Measurements from ENCODE around the gene EBP. TPM values are rescaled to one million over a fixed set of nuclear protein-coding genes. Genes with fewer than 3 reads are reported as not detected.

The EBP gene
- total and polyA plus RNA-seq, 2 experiments from 2014 or later, result 128 to 176 TPM

GRCh38 chrX:48574270-48575266, 53.0 kb downstream of the EBP start, which contains the start of gene RBM3:
TSS of gene RBM3 (plus strand) at chrX:48574484. CDS start at chrX:48575181, 697 bp downstream.
- ATAC-seq, result peak; percentile 96
- TF ChIP-seq CREB1 (CRISPR knock-in tag; IDR thresholded peaks at IDR 0.05; ENCODE audit: low read depth) (peak; percentile 61), ZNF331 (CRISPR knock-in tag; IDR thresholded peaks at IDR 0.05; ENCODE audit: low read depth) (no peak), ZNF114 (CRISPR knock-in tag; IDR thresholded peaks at IDR 0.05) (no peak), EZH2phosphoT487 (IDR thresholded peaks at IDR 0.05; ENCODE audit: unreplicated experiment) (no peak), POLR2AphosphoS5 (IDR thresholded peaks at IDR 0.05; ENCODE audit: low read depth) (peak; percentile 67), JUNB (IDR thresholded peaks at IDR 0.05; ENCODE audit: unreplicated experiment) (no peak), EZH2 (IDR thresholded peaks at IDR 0.05; ENCODE audit: low read depth, unreplicated experiment) (no peak), ETS1 (IDR thresholded peaks at IDR 0.05) (peak; percentile 55)
- TF ChIP-seq, protein P1, sequence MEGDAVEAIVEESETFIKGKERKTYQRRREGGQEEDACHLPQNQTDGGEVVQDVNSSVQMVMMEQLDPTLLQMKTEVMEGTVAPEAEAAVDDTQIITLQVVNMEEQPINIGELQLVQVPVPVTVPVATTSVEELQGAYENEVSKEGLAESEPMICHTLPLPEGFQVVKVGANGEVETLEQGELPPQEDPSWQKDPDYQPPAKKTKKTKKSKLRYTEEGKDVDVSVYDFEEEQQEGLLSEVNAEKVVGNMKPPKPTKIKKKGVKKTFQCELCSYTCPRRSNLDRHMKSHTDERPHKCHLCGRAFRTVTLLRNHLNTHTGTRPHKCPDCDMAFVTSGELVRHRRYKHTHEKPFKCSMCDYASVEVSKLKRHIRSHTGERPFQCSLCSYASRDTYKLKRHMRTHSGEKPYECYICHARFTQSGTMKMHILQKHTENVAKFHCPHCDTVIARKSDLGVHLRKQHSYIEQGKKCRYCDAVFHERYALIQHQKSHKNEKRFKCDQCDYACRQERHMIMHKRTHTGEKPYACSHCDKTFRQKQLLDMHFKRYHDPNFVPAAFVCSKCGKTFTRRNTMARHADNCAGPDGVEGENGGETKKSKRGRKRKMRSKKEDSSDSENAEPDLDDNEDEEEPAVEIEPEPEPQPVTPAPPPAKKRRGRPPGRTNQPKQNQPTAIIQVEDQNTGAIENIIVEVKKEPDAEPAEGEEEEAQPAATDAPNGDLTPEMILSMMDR (conservative IDR thresholded peaks at IDR 0.05; ENCODE audit: low read depth in 2 of 2), result peak; percentile 36 to 37
- Histone ChIP-seq H3K4me2 (peak within 1 kb of the TSS; percentile 87), H2AFZ (no peak within 1 kb of the TSS), H3K4me1 (ENCODE audit: insufficient read depth) (no peaks in the 10 kb centered on the region), H3K36me3 (ENCODE audit: insufficient read depth) (peaks cover 32% of the 10 kb centered on the region), H3K27me3 (ENCODE audit: insufficient read depth) (no peaks in the 10 kb centered on the region), H3K79me2 (replicated peaks; ENCODE audit: insufficient read depth) (peaks cover 13% of the 10 kb centered on the region), H4K20me1 (replicated peaks; ENCODE audit: insufficient read depth) (no peaks in the 10 kb centered on the region; the same call in 1 of the 2 replicates), H3K27ac (ENCODE audit: low read depth) (peak within 1 kb of the TSS; percentile 95), H3K4me3 (peak within 1 kb of the TSS; percentile 73), H3K9me2 (ENCODE audit: insufficient read depth) (no peaks in the 10 kb centered on the region), H3F3A (replicated peaks; ENCODE audit: low read depth) (peaks cover 9% of the 10 kb centered on the region; the same call in 1 of the 2 replicates)
- Mint-ChIP-seq H3K27me3 (ENCODE audit: insufficient read depth, low read depth, poor library complexity) (peaks cover 6% of the 10 kb centered on the region), H3K36me3 (ENCODE audit: low read depth) (peaks cover 52% of the 10 kb centered on the region), H3K4me3 (peak within 1 kb of the TSS; percentile 94), H3K9me3 (no peaks in the 10 kb centered on the region), H3K27ac (peak within 1 kb of the TSS; percentile 100), H3K4me1 (peaks cover 9% of the 10 kb centered on the region; the same call in 2 of the 3 replicates)
- peak; percentile 91 for DNase-seq (ENCODE audit: low spot score)

DNA sequence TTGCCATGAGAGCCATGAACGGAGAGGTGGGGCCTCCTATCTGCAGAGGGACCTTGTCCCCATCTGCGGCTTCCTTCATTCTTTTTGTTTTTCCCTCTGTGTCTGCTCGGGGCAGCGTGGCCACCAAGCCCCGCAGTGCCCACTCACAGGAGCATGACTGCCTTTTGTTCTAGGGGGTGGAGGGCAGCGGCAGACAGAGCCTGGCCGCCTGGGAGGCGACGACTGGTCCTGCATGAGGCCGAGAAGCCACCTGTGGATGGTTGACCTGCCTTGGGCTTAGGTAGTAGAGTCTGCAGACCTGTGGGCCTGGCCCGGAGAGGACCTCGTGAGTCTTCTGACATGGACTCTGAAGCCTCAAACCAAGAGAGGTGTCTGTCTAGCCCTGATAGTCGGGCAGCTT, 54.0 kb downstream of the EBP start:
- peaks cover 59% of the 10 kb centered on the region for H3K36me3 Mint-ChIP-seq (ENCODE audit: low read depth)
- peak overlapping the region; percentile 94 for H3K4me3 Mint-ChIP-seq
- Histone ChIP-seq H3K27me3 (ENCODE audit: insufficient read depth) (no peaks in the 10 kb centered on the region), H4K20me1 (replicated peaks; ENCODE audit: insufficient read depth) (no peaks in the 10 kb centered on the region; the same call in 1 of the 2 replicates), H3K4me3 (peak overlapping the region; percentile 73), H3K27ac (ENCODE audit: low read depth) (0 out of 2 replicates have a peak overlapping the region, but pooled peaks have one; percentile 14), H3K36me3 (ENCODE audit: insufficient read depth) (peaks cover 32% of the 10 kb centered on the region), H3K4me1 (ENCODE audit: insufficient read depth) (no peaks in the 10 kb centered on the region), H3F3A (replicated peaks; ENCODE audit: low read depth) (peaks cover 9% of the 10 kb centered on the region; the same call in 1 of the 2 replicates), H3K79me2 (replicated peaks; ENCODE audit: insufficient read depth) (peaks cover 13% of the 10 kb centered on the region), H3K4me2 (peak overlapping the region; percentile 87), H3K9me2 (ENCODE audit: insufficient read depth) (no peaks in the 10 kb centered on the region), H2AFZ (no peak overlapping the region)
- peaks cover 7% of the 10 kb centered on the region for H3K27me3 Mint-ChIP-seq (ENCODE audit: insufficient read depth, low read depth, poor library complexity)
- ATAC-seq (no peak), DNase-seq (ENCODE audit: low spot score) (no peak)
- H3K4me1 Mint-ChIP-seq, result peaks cover 9% of the 10 kb centered on the region; the same call in 2 of the 3 replicates
- no peaks in the 10 kb centered on the region for H3K9me3 Mint-ChIP-seq
- H3K27ac Mint-ChIP-seq, result peak overlapping the region; percentile 100
- TF ChIP-seq ETS1 (IDR thresholded peaks at IDR 0.05) (no peak), POLR2AphosphoS5 (IDR thresholded peaks at IDR 0.05; ENCODE audit: low read depth) (no peak), NANOG (IDR thresholded peaks at IDR 0.05; ENCODE audit: borderline replicate concordance) (no peak), EZH2phosphoT487 (IDR thresholded peaks at IDR 0.05; ENCODE audit: unreplicated experiment) (no peak), EZH2 (IDR thresholded peaks at IDR 0.05; ENCODE audit: low read depth, unreplicated experiment) (no peak)

Data from GM23338 (cell line).